ENCODE measurements around the gene FXR1.
A peak's percentile ranks its signal among the peaks of the same experiment; 100 is the strongest.

The FXR1 gene

GRCh38 chr3:180973543-180973942 is 61.1 kb downstream of the FXR1 start:
- Histone ChIP-seq H3K9me3 (ENCODE audit: insufficient read depth, low read length) (no peaks in the 10 kb centered on the region), H3K9ac (ENCODE audit: low read length) (no peak overlapping the region), H3K27me3 (ENCODE audit: low read depth, low read length) (no peaks in the 10 kb centered on the region), H3K4me1 (ENCODE audit: low read length) (peaks cover 24% of the 10 kb centered on the region), H3K27ac (ENCODE audit: low read length) (no peak overlapping the region), H3K4me2 (ENCODE audit: low read length) (peak overlapping the region; percentile 39), H4K20me1 (ENCODE audit: insufficient read depth, low read length) (peaks cover 27% of the 10 kb centered on the region), H3K4me3 (ENCODE audit: low read length) (no peak overlapping the region), H3K36me3 (replicated peaks; ENCODE audit: low read depth, low read length) (peaks cover 66% of the 10 kb centered on the region), H3K79me2 (ENCODE audit: low read length) (no peaks in the 10 kb centered on the region; the same call in 1 of the 2 replicates), H2AFZ (ENCODE audit: low read depth, low read length) (no peak overlapping the region)
- TF ChIP-seq EZH2phosphoT487 (IDR thresholded peaks at IDR 0.05; ENCODE audit: low read depth) (no peak), CTCF (IDR thresholded peaks at IDR 0.05; ENCODE audit: low read depth, low read length) (no peak)

GRCh38 chr3:180974286-180974685 is 61.8 kb downstream of the FXR1 start:
- H3K4me2 ChIP-seq (ENCODE audit: low read length): no peak overlapping the region
- H3K79me2 ChIP-seq (ENCODE audit: low read length): no peaks in the 10 kb centered on the region; the same call in 1 of the 2 replicates
- H3K9ac ChIP-seq (ENCODE audit: low read length): no peak overlapping the region
- no peaks in the 10 kb centered on the region for H3K27me3 ChIP-seq (ENCODE audit: low read depth, low read length)
- peaks cover 65% of the 10 kb centered on the region for H3K36me3 ChIP-seq (replicated peaks; ENCODE audit: low read depth, low read length)
- H3K27ac ChIP-seq (ENCODE audit: low read length): no peak overlapping the region
- H2AFZ ChIP-seq (ENCODE audit: low read depth, low read length): no peak overlapping the region
- peaks cover 27% of the 10 kb centered on the region for H4K20me1 ChIP-seq (ENCODE audit: insufficient read depth, low read length)
- peaks cover 24% of the 10 kb centered on the region for H3K4me1 ChIP-seq (ENCODE audit: low read length)
- no peak overlapping the region for H3K4me3 ChIP-seq (ENCODE audit: low read length)
- TF ChIP-seq EZH2phosphoT487 (IDR thresholded peaks at IDR 0.05; ENCODE audit: low read depth): no peak
- no peak for TF ChIP-seq CTCF (IDR thresholded peaks at IDR 0.05; ENCODE audit: low read depth, low read length)
- no peaks in the 10 kb centered on the region for H3K9me3 ChIP-seq (ENCODE audit: insufficient read depth, low read length)

- Histone ChIP-seq H4K20me1 (ENCODE audit: insufficient read depth, low read length) (peaks cover 23% of the 10 kb centered on the region), H3K4me3 (ENCODE audit: low read length) (no peak overlapping the region), H3K9ac (ENCODE audit: low read length) (no peak overlapping the region), H3K27me3 (ENCODE audit: low read depth, low read length) (no peaks in the 10 kb centered on the region), H2AFZ (ENCODE audit: low read depth, low read length) (no peak overlapping the region), H3K36me3 (replicated peaks; ENCODE audit: low read depth, low read length) (peaks cover 45% of the 10 kb centered on the region), H3K9me3 (ENCODE audit: insufficient read depth, low read length) (no peaks in the 10 kb centered on the region), H3K4me2 (ENCODE audit: low read length) (no peak overlapping the region), H3K79me2 (ENCODE audit: low read length) (no peaks in the 10 kb centered on the region), H3K4me1 (ENCODE audit: low read length) (peaks cover 19% of the 10 kb centered on the region), H3K27ac (ENCODE audit: low read length) (no peak overlapping the region)
- TF ChIP-seq CTCF (IDR thresholded peaks at IDR 0.05; ENCODE audit: low read depth, low read length) (no peak), EZH2phosphoT487 (IDR thresholded peaks at IDR 0.05; ENCODE audit: low read depth) (no peak)
Measured at GRCh38 chr3:180977498-180977897, 65.0 kb downstream of the FXR1 start.

GRCh38 chr3:180979961-180980360 is 67.5 kb downstream of the FXR1 start:
- H3K27ac ChIP-seq (ENCODE audit: low read length): no peak overlapping the region
- no peaks in the 10 kb centered on the region for H3K79me2 ChIP-seq (ENCODE audit: low read length)
- peaks cover 25% of the 10 kb centered on the region for H3K36me3 ChIP-seq (replicated peaks; ENCODE audit: low read depth, low read length)
- no peak overlapping the region for H3K4me3 ChIP-seq (ENCODE audit: low read length)
- no peak overlapping the region for H3K9ac ChIP-seq (ENCODE audit: low read length)
- no peaks in the 10 kb centered on the region for H3K4me1 ChIP-seq (ENCODE audit: low read length)
- H4K20me1 ChIP-seq (ENCODE audit: insufficient read depth, low read length): peaks cover 2% of the 10 kb centered on the region; the same call in 1 of the 2 replicates
- H3K4me2 ChIP-seq (ENCODE audit: low read length): no peak overlapping the region
- TF ChIP-seq EZH2phosphoT487 (IDR thresholded peaks at IDR 0.05; ENCODE audit: low read depth): no peak
- TF ChIP-seq CTCF (IDR thresholded peaks at IDR 0.05; ENCODE audit: low read depth, low read length): no peak
- H2AFZ ChIP-seq (ENCODE audit: low read depth, low read length): no peak overlapping the region
- no peaks in the 10 kb centered on the region for H3K9me3 ChIP-seq (ENCODE audit: insufficient read depth, low read length)
- no peaks in the 10 kb centered on the region for H3K27me3 ChIP-seq (ENCODE audit: low read depth, low read length)
